Neural crest cell (in vitro differentiated cells): Measurements from ENCODE around the gene KLHL12. TPM values are rescaled to one million over a fixed set of nuclear protein-coding genes. Genes with fewer than 3 reads are reported as not detected.
"Not testable (repeated sequence)": the region's sequence is repeated elsewhere in the genome, so short reads cannot be mapped to it uniquely, and the experiment has no call there.

ENCODE experiments used
- DNase-seq: peaks from one replicate; pipeline ENCODE4 v3.0.0; 2021; ENCODE audit warnings: low read depth, mixed read lengths, low spot score
- H3K27ac Mint-ChIP-seq: one replicate; pipeline ENCODE4 v1.8.0; 2021; ENCODE audit warnings: mild to moderate bottlenecking, mixed read lengths; ENCODE audit not compliant: unreplicated experiment
- H3K27me3 Mint-ChIP-seq: 2 replicates; pipeline ENCODE4 v1.8.0; 2021; ENCODE audit warnings: low read depth, mild to moderate bottlenecking, mixed read lengths
- H3K36me3 Mint-ChIP-seq: 2 replicates; pipeline ENCODE4 v1.8.0; 2021; ENCODE audit warnings: low read depth, mild to moderate bottlenecking, mixed read lengths
- H3K4me1 Mint-ChIP-seq: 2 replicates; pipeline ENCODE4 v1.8.0; 2021; ENCODE audit warnings: mixed read lengths
- H3K4me3 Mint-ChIP-seq: one replicate; pipeline ENCODE4 v1.8.0; 2021; ENCODE audit warnings: mild to moderate bottlenecking, mixed read lengths
- H3K9me3 Mint-ChIP-seq: 2 replicates; pipeline ENCODE4 v1.8.0; 2021; ENCODE audit warnings: mixed read lengths
- CTCF ChIP-seq: fragments of 200-600 bp; sonication (generic); conservative IDR thresholded peaks from 2 replicates; pipeline ENCODE4 v1.5.0; 2021; ENCODE audit warnings: antibody characterized with exemption, mild to moderate bottlenecking
- total RNA-seq: library from RNA; stranded (reverse); gene quantifications from 2 replicates; pipeline ENCODE4 v1.2.1, GENCODE V29; 2021

The KLHL12 gene
- total RNA-seq, 1 donor from 2014 or later: 30.6 TPM

- Mint-ChIP-seq H3K27me3 (peaks cover 17% of the 10 kb centered on the region), H3K27ac (no peak overlapping the region), H3K9me3 (no peaks in the 10 kb centered on the region), H3K4me3 (no peak overlapping the region), H3K4me1 (no peaks in the 10 kb centered on the region), H3K36me3 (no peaks in the 10 kb centered on the region)
- no peak for DNase-seq
- TF ChIP-seq CTCF: no peak
These were observed 11.4 kb upstream of the KLHL12 start for GRCh38 chr1:202938287-202938925.

- not testable (repeated sequence) for DNase-seq, H3K4me3 Mint-ChIP-seq, H3K27ac Mint-ChIP-seq, H3K36me3 Mint-ChIP-seq, H3K9me3 Mint-ChIP-seq, H3K4me1 Mint-ChIP-seq
- peaks cover 23% of the 10 kb centered on the region for H3K27me3 Mint-ChIP-seq
These were observed 9.4 kb upstream of the KLHL12 start for GRCh38 chr1:202936409-202936808.

- no peak overlapping the region for H3K4me3 Mint-ChIP-seq
- H3K36me3 Mint-ChIP-seq: no peaks in the 10 kb centered on the region
- H3K4me1 Mint-ChIP-seq: no peaks in the 10 kb centered on the region
- H3K27ac Mint-ChIP-seq: no peak overlapping the region
- no peak for DNase-seq
- H3K9me3 Mint-ChIP-seq: peaks cover 3% of the 10 kb centered on the region
- H3K27me3 Mint-ChIP-seq: peaks cover 23% of the 10 kb centered on the region
- TF ChIP-seq CTCF: no peak
These were observed 8.8 kb upstream of the KLHL12 start for GRCh38 chr1:202935844-202936243.

- H3K27ac Mint-ChIP-seq: no peak overlapping the region
- DNase-seq: no peak
- no peaks in the 10 kb centered on the region for H3K4me1 Mint-ChIP-seq
- no peaks in the 10 kb centered on the region for H3K36me3 Mint-ChIP-seq
- H3K9me3 Mint-ChIP-seq: peaks cover 3% of the 10 kb centered on the region
- no peak overlapping the region for H3K4me3 Mint-ChIP-seq
- peaks cover 23% of the 10 kb centered on the region for H3K27me3 Mint-ChIP-seq
- no peak for TF ChIP-seq CTCF
These were observed 7.7 kb upstream of the KLHL12 start for GRCh38 chr1:202934755-202935154.

- H3K27me3 Mint-ChIP-seq: peaks cover 27% of the 10 kb centered on the region
- no peak for DNase-seq
- H3K4me3 Mint-ChIP-seq: no peak overlapping the region
- no peak for TF ChIP-seq CTCF
- H3K36me3 Mint-ChIP-seq: no peaks in the 10 kb centered on the region
- no peak overlapping the region for H3K27ac Mint-ChIP-seq
- H3K9me3 Mint-ChIP-seq: peaks cover 3% of the 10 kb centered on the region
- H3K4me1 Mint-ChIP-seq: peaks cover 3% of the 10 kb centered on the region
These were observed 5.4 kb upstream of the KLHL12 start for GRCh38 chr1:202932476-202932875.

- Mint-ChIP-seq H3K4me3 (no peak overlapping the region), H3K27me3 (no peaks in the 10 kb centered on the region), H3K36me3 (no peaks in the 10 kb centered on the region), H3K9me3 (no peaks in the 10 kb centered on the region), H3K27ac (no peak overlapping the region), H3K4me1 (peaks cover 16% of the 10 kb centered on the region)
- TF ChIP-seq CTCF: no peak
- no peak for DNase-seq
These were observed 3.5 kb downstream of the KLHL12 start for GRCh38 chr1:202923533-202923932.
